GM19438 (cell line): ENCODE measurements around the gene TRIM47.

Experiments
- ATAC-seq: cut with Tn5 transposase; IDR thresholded peaks from one replicate; pipeline ENCODE4 v1.9.1; 2021; ENCODE audit warnings: low read depth; ENCODE audit not compliant: unreplicated experiment

TRIM47 gene

DNA sequence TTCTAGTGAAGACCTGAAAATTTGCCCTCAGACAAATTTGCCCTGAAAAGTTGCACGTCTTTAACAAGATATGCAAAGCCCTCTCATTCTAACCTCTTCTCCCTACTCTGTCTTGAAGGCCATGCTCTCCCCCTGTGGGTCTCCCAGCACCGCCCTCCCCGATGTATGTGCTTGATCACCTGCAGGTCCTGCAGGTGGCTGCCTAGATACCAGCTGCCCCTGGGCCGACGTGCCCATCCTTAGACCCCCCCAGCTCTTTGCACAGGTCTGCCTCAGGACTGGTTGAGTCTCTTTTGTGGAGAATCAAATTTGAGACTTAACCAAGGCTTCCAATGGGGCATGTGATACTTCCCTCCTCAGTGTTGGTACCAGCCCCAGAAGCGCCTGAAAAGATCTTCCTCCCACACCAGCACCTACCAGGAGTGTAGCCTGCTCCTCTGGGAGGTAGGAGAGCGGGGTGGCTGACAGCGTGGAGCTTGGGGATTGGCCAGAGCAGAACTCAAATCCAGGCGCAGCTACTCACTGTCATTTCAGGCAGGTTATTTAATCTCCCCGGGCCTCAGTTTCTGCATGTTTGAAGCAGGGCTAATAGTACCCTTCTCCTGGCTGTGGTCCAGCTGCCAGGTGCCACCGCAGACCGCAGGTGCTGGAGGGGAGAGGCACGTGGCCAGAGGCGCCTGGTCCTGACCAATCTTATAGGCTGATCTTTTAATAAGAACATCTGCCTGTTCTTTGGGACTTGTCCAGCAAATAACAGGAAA lies 30.9 kb upstream of the TRIM47 start:
- ATAC-seq = no peak

DNA sequence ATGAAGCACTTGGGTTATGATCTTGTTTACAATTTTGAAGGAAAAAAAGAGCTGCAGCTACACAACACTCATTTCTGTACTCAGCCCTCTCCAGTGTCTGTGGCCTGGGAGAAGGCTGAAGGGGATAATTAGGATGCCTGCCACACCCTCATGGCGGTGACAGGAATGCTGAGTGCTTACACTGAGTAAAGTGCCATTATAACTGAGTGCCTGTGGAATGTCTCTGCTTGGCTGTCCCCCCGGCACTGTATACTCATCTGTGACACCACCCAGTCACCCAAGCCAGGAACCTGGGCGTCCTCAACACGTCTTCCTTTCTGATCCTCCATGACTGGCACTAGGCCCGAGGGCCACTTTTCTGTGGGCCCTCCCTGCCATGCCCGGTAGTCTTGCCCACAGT lies 29.8 kb upstream of the TRIM47 start:
- no peak for ATAC-seq

GRCh38 chr17:75906143-75906884 lies 27.9 kb upstream of the TRIM47 start:
- ATAC-seq = no peak

DNA sequence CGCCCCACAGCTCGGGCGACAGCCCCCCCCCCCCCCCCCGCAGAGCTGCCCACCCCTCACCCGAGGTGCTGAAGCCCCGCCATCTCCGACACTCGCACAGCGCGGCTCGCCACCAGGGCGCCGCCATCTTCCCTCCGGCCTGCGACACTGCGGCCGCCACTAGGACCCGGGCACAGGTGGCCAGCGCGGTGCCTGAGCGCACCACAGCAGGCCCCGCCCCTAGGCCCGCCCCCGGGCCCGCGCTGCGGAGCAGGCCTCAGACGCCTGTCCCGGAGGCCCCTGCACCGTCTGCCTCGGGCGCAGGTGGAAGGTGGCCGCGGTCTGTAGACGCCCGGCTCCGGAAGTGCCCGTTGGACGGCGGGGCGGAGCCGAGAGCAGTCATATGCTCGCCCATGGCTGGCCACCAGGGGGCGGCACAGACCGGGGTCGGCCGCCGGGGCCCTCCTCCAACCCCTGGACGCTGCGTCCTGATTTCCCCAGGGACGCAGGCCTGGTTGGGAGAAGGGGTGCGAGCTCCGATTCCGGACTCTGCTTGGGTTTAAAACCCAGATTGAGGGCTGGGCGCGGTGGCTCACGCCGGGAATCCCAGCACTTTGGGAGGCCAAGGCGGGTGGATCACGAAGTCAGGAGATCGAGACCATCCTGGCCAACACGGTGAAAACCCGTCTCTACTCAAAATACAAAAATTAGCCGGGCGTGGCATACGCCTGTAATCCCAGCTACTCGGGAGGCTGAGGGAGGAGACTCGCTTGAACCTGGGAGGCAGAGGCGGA lies 26.6 kb upstream of the TRIM47 start, which contains the start of gene MRPL38:
TSS of gene MRPL38 (minus strand) at position 136 of the 773 bp plus-strand sequence. CDS start at position 127, 9 bp downstream.
- peak; percentile 96 for ATAC-seq

DNA sequence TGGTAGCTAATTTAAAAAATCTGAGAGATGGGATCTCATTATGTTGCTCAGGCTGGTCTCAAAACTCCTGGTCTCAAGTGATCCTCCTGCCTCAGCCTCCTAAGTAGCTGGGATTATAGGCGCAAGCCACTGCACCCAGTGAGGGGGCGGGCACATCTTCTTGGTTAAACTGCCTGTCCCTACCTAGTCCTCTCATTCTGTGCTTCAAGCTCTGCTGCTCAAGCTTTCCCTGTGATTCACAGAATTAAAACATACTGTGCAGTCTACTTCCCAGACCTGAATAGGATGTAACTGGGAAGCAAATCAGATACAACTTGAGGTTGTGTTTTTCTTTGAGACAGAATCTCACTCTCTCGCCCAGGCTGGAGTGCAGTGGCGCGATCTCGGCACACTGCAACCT lies 24.0 kb upstream of the TRIM47 start:
- ATAC-seq = no peak

- ATAC-seq = no peak
These were observed 23.3 kb upstream of the TRIM47 start for GRCh38 chr17:75901727-75902126.

- ATAC-seq = no peak
These were observed 22.5 kb upstream of the TRIM47 start for GRCh38 chr17:75900691-75901533.

DNA sequence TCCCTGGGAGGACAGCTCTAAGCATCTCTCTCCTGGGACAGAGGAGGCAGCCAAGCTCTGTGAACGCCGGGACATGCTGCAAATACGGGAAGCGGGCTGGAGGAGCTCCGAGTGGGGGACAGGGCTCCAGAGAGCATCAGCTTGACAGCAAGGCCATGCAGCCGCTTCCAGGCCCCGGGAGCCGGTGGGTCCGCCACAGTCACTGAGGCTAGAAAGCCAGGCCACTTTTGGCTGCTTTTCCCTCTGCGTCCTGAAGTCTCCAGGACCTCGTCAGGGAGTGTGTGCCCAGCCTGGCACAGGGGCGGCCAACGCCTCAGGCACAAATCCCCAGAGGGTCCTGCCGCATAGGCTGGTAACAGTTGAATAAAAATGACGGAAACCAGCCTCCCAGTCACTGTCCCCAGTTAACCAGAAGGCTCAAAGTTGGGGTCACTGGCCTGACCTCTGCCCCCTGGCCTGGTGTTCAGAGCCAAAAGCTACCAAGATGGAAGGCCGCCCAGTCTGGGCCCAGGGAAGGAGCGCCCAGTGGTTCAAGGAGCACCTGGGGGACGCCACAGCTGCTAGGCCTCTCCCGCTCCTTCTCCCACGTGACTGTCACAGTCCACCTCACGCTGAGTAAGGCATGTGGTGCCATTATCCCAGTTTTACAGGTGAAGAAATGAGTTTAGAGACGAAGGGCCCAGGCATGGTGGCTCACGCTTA lies 21.5 kb upstream of the TRIM47 start:
- no peak for ATAC-seq

- ATAC-seq = no peak
These were observed 21.0 kb upstream of the TRIM47 start for GRCh38 chr17:75899353-75899752.

- no peak for ATAC-seq
These were observed 20.4 kb upstream of the TRIM47 start for GRCh38 chr17:75898791-75899190.

GRCh38 chr17:75898065-75898464 lies 19.7 kb upstream of the TRIM47 start:
- ATAC-seq = no peak

GRCh38 chr17:75897160-75898019 lies 19.0 kb upstream of the TRIM47 start:
- no peak for ATAC-seq

GRCh38 chr17:75896415-75897159 lies 18.2 kb upstream of the TRIM47 start, which contains the start of gene TRIM65:
Gene TRIM65 (minus strand): TSS chr17:75896951. CDS start chr17:75896937, 14 bp downstream.
- ATAC-seq = peak; percentile 55

- ATAC-seq = no peak
These were observed 17.2 kb upstream of the TRIM47 start for GRCh38 chr17:75895370-75896155.

GRCh38 chr17:75894049-75894733 lies 15.8 kb upstream of the TRIM47 start:
- ATAC-seq = no peak

DNA sequence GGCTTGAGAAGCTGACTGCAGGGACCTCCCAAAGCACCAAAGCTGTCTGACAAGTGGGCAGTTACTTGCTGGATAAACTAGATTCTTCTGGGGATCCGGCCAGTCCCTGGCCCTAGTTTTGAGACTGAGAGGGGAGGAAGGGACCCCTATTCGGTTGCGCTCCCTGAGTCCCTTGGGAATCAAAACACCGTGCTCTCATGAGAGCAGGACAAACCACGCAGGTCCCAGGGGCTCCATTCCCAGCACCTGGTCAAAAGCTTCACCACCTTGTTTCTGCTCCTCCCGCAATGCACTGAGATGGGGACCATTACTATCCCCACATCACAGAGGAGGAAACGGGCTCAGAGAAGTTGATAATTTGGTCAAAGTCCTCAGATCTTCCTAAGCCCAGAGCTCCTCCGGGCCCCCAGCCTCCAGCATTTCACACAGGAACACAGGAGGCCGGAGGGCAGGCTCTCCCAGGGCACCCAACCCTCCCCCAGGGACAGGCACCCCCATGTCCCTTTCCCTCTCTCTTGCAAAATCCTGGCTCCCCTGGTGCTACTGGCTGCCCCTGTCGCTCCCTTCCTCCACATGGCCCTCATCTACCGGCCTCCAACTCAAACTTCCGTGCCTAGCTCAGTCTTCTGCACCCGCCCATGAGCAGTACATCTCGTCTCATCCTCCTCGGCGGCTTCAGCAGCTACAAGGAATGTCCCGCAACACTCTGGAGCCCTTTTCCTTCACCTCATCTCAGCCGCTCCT lies 15.1 kb upstream of the TRIM47 start:
- ATAC-seq = no peak
